HG02870 (cell line): ENCODE data around the gene BPIFB3.

ENCODE experiments used
- ATAC-seq: cut with Tn5 transposase; IDR thresholded peaks from one replicate; pipeline ENCODE4 v1.9.1; 2021; ENCODE audit warnings: mild to moderate bottlenecking, moderate library complexity; ENCODE audit not compliant: unreplicated experiment

BPIFB3 gene

GRCh38 chr20:33061658-33062028, 7.9 kb downstream of the BPIFB3 start:
- ATAC-seq = no peak

GRCh38 chr20:33062105-33062824, 8.6 kb downstream of the BPIFB3 start:
- no peak for ATAC-seq

DNA sequence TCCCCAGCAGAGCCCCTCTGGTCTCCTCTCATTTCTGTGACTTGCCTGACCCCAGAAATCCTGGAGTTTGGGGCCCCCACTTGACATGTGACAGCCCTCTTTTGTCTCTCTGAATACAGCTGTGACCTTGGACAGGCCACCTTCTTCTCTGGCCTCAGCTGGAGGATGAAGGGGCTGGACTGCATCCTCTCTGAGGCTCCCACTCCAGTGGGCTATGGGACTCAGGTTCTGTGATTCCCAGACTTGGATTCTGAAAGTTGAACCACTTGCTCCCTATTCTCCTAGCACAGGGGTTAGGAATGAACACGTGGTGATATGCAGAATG, 9.1 kb downstream of the BPIFB3 start:
- no peak for ATAC-seq

GRCh38 chr20:33063271-33063670, 9.6 kb downstream of the BPIFB3 start:
- no peak for ATAC-seq

DNA sequence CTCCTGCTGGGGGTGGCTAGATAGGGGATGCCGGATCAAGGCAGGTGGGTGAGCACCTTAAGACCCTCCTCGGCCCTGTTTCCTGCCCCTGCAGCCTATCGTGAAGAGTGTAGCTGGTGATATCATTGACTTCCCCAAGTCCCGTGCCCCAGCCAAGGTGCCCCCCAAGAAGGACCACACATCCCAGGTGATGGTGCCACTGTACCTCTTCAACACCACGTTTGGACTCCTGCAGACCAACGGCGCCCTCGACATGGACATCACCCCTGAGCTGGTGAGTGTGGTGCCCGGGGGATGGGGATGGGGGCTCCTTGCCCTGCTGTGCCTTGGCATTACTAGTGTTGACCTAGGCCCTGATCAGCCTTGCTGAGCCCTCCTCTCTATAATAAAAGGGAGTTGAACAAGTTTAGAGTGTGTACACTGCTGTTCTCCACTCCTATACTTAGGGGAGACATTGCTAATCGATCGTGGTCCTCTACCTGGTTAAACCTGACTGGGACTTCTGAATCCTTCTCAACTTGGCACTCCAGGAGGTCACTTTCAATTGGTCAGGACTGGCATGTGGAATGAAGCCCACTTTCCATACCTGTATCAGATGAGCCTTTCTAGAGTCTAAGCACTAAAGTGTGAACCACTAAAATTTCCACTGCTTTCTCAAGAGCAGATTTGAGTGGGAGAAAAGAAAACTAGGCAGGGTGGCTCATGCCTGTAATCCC, 11.0 kb downstream of the BPIFB3 start:
- ATAC-seq = no peak

- no peak for ATAC-seq
Observed at GRCh38 chr20:33065785-33066184, 12.1 kb downstream of the BPIFB3 start.

GRCh38 chr20:33067806-33068205, 14.1 kb downstream of the BPIFB3 start:
- no peak for ATAC-seq

DNA sequence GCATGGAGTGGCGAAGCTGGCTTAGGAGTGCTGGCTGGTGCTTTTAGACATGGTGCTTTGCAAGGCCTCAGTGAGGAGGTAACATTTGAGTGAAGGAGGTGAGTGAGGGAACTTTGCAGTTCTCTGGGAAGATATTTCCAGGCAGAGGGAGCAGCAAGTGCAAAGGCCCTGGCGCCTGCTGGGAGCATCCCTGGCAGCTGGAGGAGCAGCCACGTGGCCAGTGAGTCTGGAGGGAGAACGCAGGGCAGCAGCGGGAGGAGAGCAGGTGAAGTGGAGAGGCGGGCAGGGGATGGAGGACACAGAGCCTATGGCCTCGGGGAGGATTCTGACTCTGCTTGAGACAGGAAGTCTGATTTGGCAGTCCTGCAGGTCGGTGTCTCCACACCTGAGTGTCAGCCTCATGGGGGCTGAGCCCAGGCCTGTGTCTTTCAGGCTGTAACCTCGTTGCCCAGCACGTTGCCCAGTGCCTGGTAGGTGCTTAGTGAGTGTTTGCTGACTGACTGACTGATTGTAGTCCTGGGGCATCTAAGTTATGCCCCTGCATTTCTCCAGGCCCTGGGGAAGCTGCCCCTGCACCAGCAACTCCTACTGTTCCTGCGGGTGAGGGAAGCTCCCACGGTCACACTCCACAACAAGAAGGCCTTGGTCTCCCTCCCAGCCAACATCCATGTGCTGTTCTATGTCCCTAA, 14.7 kb downstream of the BPIFB3 start:
- no peak for ATAC-seq

DNA sequence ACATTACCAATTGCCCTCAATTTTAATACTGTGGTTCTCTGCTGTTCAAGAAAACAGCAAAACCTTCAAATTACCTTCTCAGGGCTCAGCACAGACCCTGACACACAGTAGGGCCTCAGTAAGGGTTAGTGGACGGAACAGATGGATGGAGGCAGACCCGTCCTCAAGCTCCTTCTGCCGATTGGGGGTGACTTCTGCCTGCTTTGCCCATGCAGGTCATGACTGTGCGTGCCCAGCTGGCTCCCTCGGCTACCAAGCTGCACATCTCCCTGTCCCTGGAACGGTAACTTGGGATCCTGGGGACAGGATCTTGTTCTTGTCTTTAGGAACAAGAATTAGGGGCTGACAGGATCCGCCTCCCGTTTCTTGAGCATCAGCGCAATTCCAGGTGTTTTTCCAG, 16.0 kb downstream of the BPIFB3 start:
- no peak for ATAC-seq

- no peak for ATAC-seq
Observed at GRCh38 chr20:33070111-33071053, 16.7 kb downstream of the BPIFB3 start.

DNA sequence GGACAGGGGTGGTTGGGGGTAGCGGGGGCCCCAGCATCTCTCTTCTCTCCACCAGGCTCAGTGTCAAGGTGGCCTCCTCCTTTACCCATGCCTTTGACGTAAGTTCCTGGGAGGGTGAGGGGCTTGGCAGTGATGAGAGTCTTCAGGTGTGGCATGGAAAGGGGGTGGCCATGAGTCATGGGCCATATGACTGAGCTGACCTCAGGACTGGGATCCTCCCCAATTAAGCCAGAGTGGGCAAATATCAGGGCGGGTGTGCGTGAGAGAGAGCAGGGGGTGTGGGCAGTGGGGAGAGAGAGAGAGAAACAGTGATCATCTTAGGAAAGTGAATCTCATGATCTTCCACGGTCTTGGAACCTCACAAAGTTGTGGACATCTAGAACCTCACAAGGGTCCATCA, 17.5 kb downstream of the BPIFB3 start:
- ATAC-seq = no peak

DNA sequence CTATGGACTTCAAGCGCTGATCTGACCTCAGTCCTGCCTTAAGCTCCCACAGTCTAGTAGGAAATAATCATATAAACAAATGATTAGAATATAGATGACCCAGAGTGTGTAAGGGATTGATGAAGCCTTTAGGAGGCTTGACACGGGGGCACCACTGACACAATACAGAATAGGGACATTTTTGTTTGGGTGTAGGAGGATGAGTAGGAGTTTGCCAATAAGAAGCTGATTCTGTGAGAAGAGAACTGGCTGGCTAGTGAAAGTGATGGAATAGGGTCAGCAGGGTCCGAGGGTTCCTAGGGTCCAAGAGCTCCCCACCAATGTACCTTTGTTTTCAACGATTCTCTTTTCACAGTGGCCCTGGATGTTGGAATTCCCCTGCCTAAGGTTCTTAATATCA, 18.7 kb downstream of the BPIFB3 start:
- ATAC-seq = no peak

GRCh38 chr20:33072813-33073212, 19.1 kb downstream of the BPIFB3 start:
- ATAC-seq = no peak

DNA sequence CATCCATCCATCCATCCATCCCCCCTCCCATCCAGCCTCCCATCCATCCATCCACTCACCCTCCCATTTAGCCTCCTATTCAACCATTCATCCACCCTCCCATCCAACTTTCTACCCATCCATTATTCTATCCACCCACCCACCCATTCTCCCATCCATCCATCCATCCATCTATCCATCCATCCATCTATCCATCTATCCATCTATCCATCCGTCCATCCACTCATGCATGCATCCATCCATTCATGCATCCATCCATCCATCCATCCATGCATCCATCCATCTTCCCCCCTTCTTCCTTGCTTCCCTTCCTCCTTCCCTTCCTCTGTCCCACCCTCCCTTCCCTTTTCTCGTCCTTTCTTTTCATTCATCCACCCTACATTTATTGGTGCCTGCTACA, 21.0 kb downstream of the BPIFB3 start:
- ATAC-seq = no peak

DNA sequence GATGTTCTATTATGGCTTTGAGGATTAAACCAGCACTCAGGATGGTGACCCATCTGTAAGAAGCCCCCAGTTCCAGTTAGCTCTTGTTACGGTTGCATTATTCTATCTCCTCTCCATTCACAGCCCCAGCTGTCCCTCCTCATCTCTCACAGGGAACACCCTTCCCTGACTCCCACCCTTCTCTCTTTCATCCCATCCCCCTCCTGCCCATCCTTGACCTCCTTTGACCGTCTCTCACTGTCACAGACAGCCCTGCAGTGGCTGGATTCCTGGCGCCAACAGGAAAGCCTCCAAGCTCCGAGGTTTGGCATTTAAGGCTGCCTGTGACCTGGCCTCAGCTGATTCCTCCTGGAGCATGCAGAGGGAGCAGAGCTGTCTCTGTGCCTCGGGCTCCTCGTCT, 21.6 kb downstream of the BPIFB3 start:
- ATAC-seq = no peak

GRCh38 chr20:33076662-33077372, 23.1 kb downstream of the BPIFB3 start:
- no peak for ATAC-seq

- ATAC-seq = no peak
Observed at GRCh38 chr20:33079259-33079658, 25.6 kb downstream of the BPIFB3 start, which contains the start of gene BPIFB4. TSS of gene BPIFB4 (plus strand) at chr20:33079643. CDS start at chr20:33081527, 1,884 bp downstream.

DNA sequence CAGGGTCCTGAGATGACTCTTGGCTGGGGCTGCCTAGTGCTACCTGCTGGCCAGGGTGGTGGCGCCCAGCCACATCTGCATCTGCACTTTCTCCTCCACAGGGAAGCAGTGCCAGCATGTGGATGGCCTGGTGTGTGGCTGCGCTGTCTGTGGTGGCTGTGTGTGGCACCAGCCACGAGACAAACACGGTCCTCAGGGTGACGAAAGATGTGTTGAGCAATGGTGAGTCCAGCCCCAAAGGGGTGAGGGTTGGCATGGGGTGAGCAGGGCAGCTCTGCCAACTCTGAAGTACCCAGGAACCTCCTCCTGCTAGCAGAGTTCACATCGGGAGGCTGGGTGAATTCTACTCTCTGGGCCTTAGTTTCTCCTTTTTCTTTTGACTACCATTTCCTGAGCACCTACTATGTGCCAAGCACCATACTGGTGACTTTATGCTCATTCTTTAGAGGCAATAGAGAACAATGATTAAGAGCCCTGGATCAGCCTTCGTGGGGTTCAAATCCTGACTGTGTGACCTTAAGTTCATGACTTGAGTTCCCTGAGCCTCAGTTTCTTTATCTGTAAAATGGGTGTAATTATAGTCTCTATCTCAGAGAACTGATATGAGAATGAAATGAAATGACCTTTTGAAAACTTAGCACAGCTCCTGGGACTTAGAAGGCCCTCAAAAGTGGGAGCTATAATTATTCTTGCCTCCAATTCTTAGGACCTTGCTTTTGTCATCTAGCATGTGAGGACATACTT, 27.9 kb downstream of the BPIFB3 start:
- ATAC-seq = no peak

DNA sequence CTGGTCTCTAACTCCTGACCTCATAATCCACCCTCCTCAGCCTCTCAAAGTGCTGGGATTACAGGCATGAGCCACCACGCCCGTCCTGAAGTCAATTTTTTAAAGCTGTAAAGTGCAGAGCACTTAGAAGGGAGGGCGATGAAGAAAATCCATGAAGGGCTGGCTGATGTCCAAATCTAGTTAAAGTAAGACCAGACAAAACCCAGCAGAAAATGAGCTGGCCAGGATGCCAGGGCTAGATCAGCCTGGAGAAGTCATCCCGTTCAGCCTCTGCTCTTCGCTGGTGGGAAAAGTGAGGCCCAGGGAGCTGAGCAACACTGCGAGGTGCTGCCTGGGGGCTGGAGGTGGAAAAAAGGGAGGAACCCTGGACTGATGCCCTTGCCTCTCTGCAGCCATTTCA, 28.8 kb downstream of the BPIFB3 start:
- ATAC-seq = no peak
